NB4 (cell line): ENCODE measurements around the gene CDC27.
"Not testable (repeated sequence)": the region's sequence is repeated elsewhere in the genome, so short reads cannot be mapped to it uniquely, and the experiment has no call there.

Experiments used
- POLR2A ChIP-seq: IDR thresholded peaks from 2 replicates; pipeline ENCODE4 v1.6.1; 2011; ENCODE audit warnings: mild to moderate bottlenecking; ENCODE audit not compliant: insufficient read length; ENCODE audit errors: extremely low read depth
- TF ChIP-seq, protein P1 (sequence below): IDR thresholded peaks from one replicate; pipeline ENCODE4 v1.5.1; 2012; ENCODE audit warnings: low read depth, low read length
- TF ChIP-seq, protein P2 (sequence below): IDR thresholded peaks from 2 replicates; pipeline ENCODE4 v1.6.1; 2011; ENCODE audit warnings: low read depth, low read length

DNA sequence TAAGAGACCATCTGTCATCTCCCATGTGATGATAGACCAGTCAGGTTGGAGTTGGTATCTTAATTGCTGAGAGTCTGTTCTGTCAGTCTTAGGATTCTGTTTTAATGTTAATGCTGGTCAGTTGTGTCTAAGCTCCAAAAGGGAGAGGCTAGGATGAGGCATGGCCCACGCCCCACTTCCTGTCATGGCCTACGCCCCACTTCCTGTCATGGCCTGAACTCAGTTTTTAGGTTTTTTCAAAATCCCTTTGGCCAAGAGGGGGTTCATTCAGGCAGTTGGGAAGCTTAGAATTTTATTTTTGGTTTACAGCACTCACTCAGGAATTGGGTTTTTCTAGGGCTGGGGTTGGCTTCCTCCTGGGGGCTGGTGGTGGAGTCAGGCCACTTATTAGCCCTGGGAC is 117.9 kb downstream of the CDC27 start:
- TF ChIP-seq, protein P1, sequence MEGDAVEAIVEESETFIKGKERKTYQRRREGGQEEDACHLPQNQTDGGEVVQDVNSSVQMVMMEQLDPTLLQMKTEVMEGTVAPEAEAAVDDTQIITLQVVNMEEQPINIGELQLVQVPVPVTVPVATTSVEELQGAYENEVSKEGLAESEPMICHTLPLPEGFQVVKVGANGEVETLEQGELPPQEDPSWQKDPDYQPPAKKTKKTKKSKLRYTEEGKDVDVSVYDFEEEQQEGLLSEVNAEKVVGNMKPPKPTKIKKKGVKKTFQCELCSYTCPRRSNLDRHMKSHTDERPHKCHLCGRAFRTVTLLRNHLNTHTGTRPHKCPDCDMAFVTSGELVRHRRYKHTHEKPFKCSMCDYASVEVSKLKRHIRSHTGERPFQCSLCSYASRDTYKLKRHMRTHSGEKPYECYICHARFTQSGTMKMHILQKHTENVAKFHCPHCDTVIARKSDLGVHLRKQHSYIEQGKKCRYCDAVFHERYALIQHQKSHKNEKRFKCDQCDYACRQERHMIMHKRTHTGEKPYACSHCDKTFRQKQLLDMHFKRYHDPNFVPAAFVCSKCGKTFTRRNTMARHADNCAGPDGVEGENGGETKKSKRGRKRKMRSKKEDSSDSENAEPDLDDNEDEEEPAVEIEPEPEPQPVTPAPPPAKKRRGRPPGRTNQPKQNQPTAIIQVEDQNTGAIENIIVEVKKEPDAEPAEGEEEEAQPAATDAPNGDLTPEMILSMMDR, result not testable (repeated sequence)
- TF ChIP-seq, protein P2, sequence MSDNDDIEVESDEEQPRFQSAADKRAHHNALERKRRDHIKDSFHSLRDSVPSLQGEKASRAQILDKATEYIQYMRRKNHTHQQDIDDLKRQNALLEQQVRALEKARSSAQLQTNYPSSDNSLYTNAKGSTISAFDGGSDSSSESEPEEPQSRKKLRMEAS, result not testable (repeated sequence)
- TF ChIP-seq POLR2A, result not testable (repeated sequence)
